GM19099 (cell line): Measurements from ENCODE around the gene GPRIN2.

Experiments used
- POLR2A ChIP-seq: IDR thresholded peaks from 3 replicates; pipeline ENCODE4 v1.6.1; 2011; ENCODE audit warnings: low read depth; ENCODE audit not compliant: insufficient read length; ENCODE audit errors: extremely low read depth

Gene GPRIN2

DNA sequence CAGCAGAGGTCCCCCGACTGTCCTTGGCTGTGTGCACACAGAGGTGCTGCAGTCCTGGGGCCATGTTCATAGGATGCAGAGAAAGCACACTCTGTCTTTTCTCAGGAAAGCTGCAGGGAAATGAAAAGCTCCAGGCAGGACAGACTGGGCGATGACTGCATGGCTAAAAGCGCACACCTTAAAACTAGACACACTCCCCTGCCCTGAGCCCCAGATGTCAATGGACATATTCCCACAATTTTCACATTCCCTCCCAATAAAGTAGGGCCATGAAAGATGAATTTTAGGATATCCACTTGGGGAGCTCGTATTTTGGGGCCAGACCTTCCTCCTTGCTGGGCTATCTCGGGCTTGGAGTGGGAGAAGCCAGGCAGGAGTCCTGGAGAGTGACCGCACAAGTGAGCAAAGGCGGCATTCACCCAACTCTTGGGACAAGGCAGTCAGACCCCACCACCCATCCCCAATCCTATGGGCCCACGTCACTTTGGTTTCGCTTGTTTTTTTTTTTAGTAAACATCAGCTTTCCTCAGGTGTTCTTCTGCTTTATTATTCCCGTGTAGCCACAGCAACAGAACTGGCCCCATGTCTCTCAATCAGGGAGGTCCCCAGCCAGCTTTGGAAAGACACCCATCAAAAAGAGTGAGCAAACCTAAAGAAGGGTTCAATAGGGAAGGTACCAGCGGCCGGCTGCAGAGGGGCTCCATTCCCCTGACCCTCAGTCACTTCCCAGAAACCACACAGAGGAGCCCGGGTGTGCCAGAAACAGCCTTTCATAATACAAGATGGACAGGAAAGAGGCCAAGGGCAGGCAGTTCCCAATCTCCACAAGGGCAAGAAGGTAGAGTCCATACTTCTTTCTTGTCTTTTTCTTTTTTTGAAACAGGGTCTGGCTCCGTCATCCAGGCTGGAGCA lies 12.7 kb downstream of the GPRIN2 start:
- no peak for TF ChIP-seq POLR2A

DNA sequence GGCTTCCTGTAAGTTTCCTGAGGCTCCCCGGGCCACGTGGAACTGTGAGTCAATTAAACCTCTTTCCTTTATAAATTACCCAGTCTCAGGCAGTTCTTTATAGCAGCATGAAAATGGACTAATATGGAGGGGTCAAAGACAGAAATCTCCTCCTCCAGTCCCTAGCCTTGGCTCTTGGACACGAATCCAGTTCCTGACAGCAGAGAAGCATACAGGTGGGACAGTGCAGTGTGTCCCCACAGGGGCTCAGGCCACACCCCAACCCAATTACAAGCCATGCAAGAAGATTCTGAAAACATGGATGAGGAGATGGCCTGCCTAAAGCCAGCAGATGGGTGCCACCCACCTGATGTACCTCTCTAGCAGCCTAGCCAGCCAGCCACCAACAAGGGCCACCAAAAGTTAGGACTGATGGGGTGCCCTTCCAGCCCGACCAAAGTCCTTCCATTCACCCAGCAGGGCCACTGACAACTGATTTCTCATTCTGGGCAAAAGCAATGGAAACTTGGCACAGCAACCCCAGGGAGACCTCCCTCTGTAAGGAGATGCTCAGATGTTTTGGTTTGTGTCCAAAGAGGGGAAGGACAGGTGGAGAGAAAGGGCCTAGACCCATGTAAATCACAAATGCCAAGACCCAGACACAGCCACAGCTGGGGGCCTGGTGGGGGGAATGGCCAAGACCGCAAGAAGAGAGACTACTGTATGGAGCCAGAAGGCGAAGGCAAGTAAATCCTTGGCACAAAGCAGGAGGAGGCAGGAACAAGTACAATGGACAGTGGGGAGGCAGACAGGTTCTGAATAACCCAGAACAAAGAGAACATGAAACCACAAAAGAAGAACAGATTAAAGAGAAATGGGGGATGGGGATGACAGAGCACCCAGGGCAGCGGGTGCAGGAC lies 13.6 kb downstream of the GPRIN2 start:
- no peak for TF ChIP-seq POLR2A

DNA sequence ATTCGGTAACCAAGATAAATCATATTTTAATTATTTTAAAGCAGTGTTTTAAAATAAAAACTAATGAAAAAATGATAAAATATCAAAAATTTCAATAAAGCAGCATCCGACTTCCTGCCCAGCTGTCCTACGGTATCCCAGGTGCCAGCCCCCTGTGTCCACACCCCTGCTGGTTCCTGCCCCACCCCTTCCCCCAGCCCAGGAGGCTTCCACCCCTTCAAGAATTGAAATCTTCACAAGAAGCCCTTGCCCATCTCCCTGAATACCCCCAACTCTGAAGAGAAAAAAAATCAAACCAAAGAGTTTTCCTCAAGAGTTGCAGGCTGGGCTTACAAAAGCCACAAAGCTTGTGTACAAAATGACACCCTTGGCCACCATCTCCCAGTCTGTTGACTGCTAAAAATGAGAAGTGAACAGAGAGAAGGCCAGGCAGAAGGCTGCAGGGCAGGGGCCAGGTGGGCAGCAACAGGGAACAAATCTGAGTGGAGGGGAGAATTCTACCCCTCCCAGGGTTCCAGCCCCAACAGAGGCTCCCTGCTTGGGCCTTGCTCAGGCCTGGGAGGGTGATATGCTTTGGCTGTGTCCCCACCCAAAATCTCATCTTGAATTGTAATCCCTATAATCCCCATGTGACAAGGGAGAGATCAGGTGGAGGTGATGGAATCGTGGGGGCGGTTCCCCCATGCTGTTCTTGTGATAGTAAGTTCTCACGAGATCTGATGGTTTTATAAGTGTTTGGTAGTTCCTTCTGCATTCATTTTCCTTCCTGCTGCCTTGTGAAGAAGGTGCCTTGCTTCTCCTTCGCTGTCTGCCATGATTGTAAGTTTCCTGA lies 14.5 kb downstream of the GPRIN2 start:
- no peak for TF ChIP-seq POLR2A

DNA sequence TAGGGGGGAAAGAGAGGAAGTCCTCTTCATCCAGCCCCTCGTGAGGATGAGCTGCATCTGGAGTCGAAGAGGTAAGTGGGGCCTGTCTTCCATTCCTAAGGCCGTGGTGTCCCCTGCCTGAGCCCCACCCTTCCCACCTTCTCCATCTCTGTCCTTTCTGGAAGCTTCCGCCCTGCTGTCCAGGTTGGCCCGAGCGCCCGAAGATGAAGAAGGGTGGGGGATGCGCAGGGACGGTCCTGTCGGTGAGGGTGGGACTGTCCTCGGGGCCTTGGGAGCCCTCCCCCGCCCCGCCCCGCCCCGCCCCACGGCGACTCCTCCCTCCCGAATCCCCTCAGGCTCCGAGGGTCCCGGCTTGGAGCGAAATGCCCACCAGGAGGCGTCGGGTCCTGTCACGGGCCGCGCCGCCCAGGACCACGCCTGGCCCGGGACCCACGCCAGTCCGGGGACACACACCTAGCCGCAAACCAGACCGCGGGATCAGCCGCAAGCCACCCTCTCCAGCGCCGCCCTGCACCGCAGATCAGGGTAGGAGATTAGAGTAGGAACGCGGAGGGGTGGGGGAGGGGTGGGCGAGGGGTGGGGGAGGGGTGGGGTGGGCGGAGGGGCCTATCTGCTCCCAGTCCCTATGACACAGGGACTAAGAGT lies 15.3 kb downstream of the GPRIN2 start:
- no peak for TF ChIP-seq POLR2A

GRCh38 chr10:46540412-46541016 lies 15.9 kb downstream of the GPRIN2 start:
- no peak for TF ChIP-seq POLR2A

DNA sequence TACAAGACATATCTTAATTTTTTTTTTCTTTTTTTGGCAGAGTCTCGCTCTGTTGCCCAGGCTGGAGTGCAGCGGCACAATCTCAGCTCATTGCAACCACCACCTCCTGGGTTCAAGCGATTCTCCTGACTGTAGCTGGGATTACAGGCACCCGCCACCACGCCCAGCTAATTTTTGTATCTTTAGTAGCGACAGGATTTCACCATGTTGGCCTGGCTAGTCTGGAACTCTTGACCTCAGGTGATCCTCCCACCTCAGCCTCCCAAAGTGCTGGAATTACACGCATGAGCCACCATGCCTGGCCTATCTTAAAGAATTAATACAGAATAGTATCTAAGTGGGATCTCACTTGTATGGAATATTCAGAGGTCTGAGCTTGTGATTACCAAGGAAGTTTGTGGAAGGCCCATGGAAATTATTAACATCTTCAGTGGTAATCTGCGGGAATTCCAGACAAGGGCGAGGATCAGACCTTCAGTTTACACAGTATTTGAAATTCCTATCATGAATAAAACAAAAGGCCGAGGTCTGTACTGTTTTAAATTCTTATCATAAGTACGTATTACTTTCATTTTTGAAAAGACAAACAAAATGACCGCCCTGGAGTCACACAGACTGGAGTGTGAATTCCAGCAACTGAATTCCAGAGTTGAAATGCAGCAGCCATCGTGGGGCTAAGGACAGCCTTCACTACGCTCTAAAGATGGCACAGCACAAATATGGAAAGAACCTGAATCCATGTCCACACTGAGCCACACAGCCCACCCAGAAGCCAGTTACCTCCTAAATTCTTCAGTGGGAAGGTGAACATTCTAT lies 16.7 kb downstream of the GPRIN2 start:
- TF ChIP-seq POLR2A, result no peak

DNA sequence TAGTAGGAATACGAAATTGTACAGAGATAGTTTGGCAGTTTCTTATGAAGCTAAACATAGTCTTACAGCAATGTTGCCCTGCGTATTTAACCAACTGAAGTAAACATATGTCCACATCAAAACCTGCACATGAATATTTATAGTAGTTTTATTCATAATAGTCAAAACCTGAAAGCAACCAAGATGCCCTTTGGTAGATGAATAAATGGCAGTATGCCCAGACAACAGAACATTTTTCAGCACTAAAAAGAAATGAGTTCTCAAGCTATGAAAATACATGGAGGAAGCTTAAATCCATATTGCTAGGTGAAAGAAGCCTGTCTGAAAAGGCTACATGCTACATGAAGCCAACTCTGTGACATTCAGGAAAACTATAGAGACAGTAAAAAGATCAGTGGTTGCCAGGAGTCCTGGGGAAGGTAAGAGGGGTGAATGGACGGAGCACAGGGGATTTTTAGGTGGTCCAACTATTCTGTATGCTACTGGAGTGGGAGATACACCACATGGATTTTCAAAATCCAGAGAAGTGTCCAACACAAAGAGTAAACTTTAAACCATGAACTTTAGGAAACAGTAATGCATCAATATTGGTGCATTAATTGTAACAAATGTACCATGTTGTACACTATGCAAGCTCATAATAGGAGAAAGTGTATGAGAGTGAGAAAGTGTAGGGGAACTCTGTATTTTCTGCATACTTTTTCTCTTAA lies 17.6 kb downstream of the GPRIN2 start:
- no peak for TF ChIP-seq POLR2A

GRCh38 chr10:46538155-46538554 lies 18.3 kb downstream of the GPRIN2 start:
- TF ChIP-seq POLR2A, result no peak

DNA sequence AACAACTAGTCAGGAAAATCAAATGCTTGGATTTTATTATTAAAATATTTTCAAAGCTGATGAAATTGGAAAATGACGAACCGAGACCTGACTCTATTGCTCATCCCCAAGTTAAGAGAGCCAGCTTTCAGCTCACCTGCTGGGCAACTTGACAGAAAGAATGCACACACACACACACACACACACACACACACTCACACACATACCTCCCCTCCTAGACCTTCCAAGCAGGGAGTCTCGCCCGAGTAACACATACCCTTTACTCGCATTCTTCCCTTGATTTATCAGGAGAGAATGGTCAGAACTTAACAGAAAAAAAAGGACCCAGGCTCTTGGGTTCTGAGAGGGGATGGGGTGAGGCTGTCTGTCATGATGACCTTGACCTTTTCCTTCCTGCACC lies 19.1 kb downstream of the GPRIN2 start:
- no peak for TF ChIP-seq POLR2A

GRCh38 chr10:46536781-46537180 lies 19.7 kb downstream of the GPRIN2 start:
- no peak for TF ChIP-seq POLR2A

DNA sequence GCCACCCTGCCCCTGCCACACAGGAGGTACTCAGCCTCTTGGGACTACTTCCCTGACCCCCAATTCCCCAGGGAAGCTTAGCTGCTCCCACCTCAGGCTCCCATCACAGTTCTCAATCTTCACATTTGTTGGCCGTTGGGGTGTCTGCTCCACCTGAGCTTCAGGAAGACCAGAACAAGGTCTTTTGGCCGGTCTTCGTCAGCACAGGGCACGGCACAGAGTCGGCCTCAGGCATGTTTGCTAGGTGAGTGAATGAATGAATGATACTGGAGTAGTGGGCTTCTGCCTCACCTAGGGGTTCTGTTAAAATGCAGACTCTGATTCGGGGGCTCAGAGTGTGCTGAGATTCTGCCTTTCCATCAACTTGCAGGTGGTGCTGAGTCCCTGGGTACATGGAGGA lies 20.3 kb downstream of the GPRIN2 start:
- no peak for TF ChIP-seq POLR2A

GRCh38 chr10:46534828-46535524 lies 21.5 kb downstream of the GPRIN2 start:
- TF ChIP-seq POLR2A, result no peak
